ENCODE data around the gene COASY. TPM values are rescaled to one million over a fixed set of nuclear protein-coding genes. Genes with fewer than 3 reads are reported as not detected.

Gene COASY
- total RNA-seq, 4 donors from 2014 or later: 46.4 to 91.7 (median 57.6) TPM

DNA sequence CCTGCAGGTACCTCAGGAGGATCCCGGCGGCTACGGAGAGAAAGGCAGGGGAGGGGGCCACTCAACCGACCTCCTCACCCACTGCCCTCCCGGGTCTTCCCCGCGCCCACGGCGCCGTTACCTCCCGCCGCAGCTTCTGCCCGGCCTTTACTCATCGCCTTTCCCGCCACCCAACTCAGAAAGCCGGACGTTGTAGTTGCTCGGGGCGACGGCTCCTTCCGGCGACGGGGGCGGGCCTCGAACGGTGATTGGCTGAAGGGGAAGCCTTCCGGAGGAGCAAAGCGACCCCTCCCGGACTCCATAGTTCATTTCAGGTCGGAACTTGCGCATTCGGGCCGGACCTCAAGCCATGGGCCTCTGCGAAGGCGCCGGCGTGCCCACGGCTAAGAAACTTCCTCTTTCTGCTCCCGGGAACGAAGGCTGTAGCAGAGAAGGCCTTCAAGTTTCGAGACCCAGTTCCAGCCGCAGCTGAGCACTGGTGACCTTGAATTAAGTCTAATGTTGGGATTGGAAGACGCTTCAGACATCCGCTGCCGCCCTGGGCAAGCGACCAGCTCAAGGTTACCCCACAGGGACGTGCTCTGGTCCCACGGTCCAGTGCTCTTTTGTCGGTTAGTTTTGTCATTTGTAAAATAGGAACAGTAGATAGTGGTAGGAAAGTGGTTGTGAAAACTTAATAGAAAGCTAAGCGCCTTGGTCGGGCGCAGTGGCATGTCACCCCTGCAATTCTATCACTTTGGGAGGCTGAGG lies 15.8 kb downstream of the COASY start, which contains the start of gene PSMC3IP:
Gene PSMC3IP, minus strand, starts transcription at position 198 of the 750 bp plus-strand sequence. Its CDS starts 43 bp downstream, at position 155.
- H3K4me1 ChIP-seq: peaks cover 11 to 23% (median 14%) of the 10 kb centered on the region in 4 donors
- TF ChIP-seq POLR2AphosphoS5 (IDR thresholded peaks at IDR 0.05) (peak; percentile 92 to 95 (median 93)), POLR2A (IDR thresholded peaks at IDR 0.05) (peak; percentile 82), EP300 (IDR thresholded peaks at IDR 0.05; ENCODE audit: low read depth) (no peak)
- TF ChIP-seq, protein P1, sequence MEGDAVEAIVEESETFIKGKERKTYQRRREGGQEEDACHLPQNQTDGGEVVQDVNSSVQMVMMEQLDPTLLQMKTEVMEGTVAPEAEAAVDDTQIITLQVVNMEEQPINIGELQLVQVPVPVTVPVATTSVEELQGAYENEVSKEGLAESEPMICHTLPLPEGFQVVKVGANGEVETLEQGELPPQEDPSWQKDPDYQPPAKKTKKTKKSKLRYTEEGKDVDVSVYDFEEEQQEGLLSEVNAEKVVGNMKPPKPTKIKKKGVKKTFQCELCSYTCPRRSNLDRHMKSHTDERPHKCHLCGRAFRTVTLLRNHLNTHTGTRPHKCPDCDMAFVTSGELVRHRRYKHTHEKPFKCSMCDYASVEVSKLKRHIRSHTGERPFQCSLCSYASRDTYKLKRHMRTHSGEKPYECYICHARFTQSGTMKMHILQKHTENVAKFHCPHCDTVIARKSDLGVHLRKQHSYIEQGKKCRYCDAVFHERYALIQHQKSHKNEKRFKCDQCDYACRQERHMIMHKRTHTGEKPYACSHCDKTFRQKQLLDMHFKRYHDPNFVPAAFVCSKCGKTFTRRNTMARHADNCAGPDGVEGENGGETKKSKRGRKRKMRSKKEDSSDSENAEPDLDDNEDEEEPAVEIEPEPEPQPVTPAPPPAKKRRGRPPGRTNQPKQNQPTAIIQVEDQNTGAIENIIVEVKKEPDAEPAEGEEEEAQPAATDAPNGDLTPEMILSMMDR (IDR thresholded peaks at IDR 0.05): peak in 4 of 5 experiments; percentile 28 to 61 (median 48)
- intact Hi-C loops (cut with DNase I; ENCODE audit: low total_unique reads): loop anchor here (2.0 kb wide), 1 partner anchor 107 kb away; no protein-coding TSS in a partner anchor
- peaks cover 0 to 33% (median 15%) of the 10 kb centered on the region in 4 donors for H3K36me3 ChIP-seq
- no peaks in the 10 kb centered on the region for H3K9me3 ChIP-seq
- in situ Hi-C loops (cut with MboI; ENCODE audit: low pct_ligation_motif_present in 1 of 4, low pct_unique_long_range_greater_than_20kb in 1 of 4, low sequenced_read_pairs in 3 of 4): loop anchor here in 3 of 4 donors (25.0 kb wide), 1 partner anchor 110 kb away; the partner anchor contains the start of genes CCR10 (in 3 of the 3), CNTNAP1 (in 3 of the 3) and PLEKHH3 (in 3 of the 3)
- no peaks in the 10 kb centered on the region for H3K27me3 ChIP-seq
- 1% methylated on average over 51 of the region's 52 CpGs; no CpG with 5 or more reads in 1 of the 2 donors for WGBS, 2 donors (ENCODE audit: low coverage in 1 of 2)
- DNase-seq: peak; percentile 97
- H3K4me3 ChIP-seq: peak within 1 kb of the TSS; percentile 27 to 71 (median 60)
- peak within 1 kb of the TSS; percentile 87 to 96 (median 91) for H3K27ac ChIP-seq

DNA sequence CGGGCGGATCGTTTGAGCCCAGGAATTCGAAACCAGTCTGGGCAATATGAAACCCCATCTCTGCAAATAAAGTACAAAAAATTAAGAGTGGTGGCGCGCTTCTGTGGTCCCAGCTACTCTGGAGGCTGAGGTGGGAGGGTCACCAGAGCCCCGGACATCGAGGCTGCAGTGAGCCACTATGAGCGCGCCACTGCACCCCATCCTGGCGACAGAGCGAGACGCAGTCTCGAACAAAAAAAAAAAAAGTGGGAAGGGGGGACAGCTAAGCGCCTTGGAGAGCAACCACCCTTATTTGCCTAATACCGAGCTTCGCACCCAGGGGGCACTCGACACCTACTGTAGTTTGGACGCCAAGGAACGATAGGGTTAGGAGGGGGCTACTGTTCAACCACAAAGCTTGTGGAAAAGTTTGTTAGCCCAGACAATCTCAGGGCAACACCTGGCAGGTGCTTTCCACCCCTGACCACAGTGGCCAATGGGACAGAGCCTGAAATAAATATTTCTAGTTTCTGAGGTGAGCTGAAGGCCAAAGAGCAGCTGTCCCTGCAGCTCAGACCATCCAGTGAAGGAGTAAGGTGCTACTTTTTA lies 16.4 kb downstream of the COASY start:
- WGBS, 2 donors (ENCODE audit: low coverage in 1 of 2): 1% methylated on average over 20 of the region's 20 CpGs; no CpG with 5 or more reads in 1 of the 2 donors
- peak; percentile 88 for DNase-seq
- H3K36me3 ChIP-seq: peaks cover 0 to 33% (median 19%) of the 10 kb centered on the region in 4 donors
- H3K4me3 ChIP-seq: peak overlapping the region; percentile 15 to 71 (median 60)
- no peaks in the 10 kb centered on the region for H3K9me3 ChIP-seq
- H3K4me1 ChIP-seq: peaks cover 11 to 23% (median 14%) of the 10 kb centered on the region in 4 donors
- H3K27ac ChIP-seq: peak overlapping the region; percentile 87 to 96 (median 91)
- TF ChIP-seq POLR2A (IDR thresholded peaks at IDR 0.05) (no peak), POLR2AphosphoS5 (IDR thresholded peaks at IDR 0.05) (peak in 1 of 3 donors; percentile 36), EP300 (IDR thresholded peaks at IDR 0.05; ENCODE audit: low read depth) (no peak)
- TF ChIP-seq, protein P1 (IDR thresholded peaks at IDR 0.05): peak; percentile 64 to 84 (median 78)
- in situ Hi-C loops (cut with MboI; ENCODE audit: low pct_ligation_motif_present in 1 of 4, low pct_unique_long_range_greater_than_20kb in 1 of 4, low sequenced_read_pairs in 3 of 4): loop anchor here in 3 of 4 donors (25.0 kb wide), 1 partner anchor 109 kb away; the partner anchor contains the start of genes CCR10 (in 3 of the 3), CNTNAP1 (in 3 of the 3) and PLEKHH3 (in 3 of the 3)
- no peaks in the 10 kb centered on the region for H3K27me3 ChIP-seq
- intact Hi-C loops (cut with DNase I; ENCODE audit: low total_unique reads): loop anchor here (2.0 kb wide), 1 partner anchor 106 kb away; no protein-coding TSS in a partner anchor

- WGBS, 2 donors (ENCODE audit: low coverage in 1 of 2): 63 to 69% methylated on average over 2 of the region's 2 CpGs
- TF ChIP-seq EP300 (IDR thresholded peaks at IDR 0.05; ENCODE audit: low read depth): no peak
- no peak for TF ChIP-seq POLR2A (IDR thresholded peaks at IDR 0.05)
- TF ChIP-seq POLR2AphosphoS5 (IDR thresholded peaks at IDR 0.05): no peak
- TF ChIP-seq, protein P1 (IDR thresholded peaks at IDR 0.05): no peak
- Histone ChIP-seq H3K27ac (peak overlapping the region in 1 of 4 donors; percentile 87), H3K27me3 (no peaks in the 10 kb centered on the region), H3K4me3 (no peak overlapping the region), H3K4me1 (peaks cover 11 to 23% (median 14%) of the 10 kb centered on the region in 4 donors), H3K9me3 (no peaks in the 10 kb centered on the region), H3K36me3 (peaks cover 0 to 36% (median 23%) of the 10 kb centered on the region in 4 donors)
- intact Hi-C loops (cut with DNase I; ENCODE audit: low total_unique reads) (loop anchor here (2.0 to 10.0 kb wide), 2 partner anchors 105 to 185 kb away; partner anchors contain the start of gene RAMP2), in situ Hi-C loops (cut with MboI; ENCODE audit: low pct_ligation_motif_present in 1 of 4, low pct_unique_long_range_greater_than_20kb in 1 of 4, low sequenced_read_pairs in 3 of 4) (loop anchor here in 3 of 4 donors (25.0 kb wide), 1 partner anchor 107 kb away; the partner anchor contains the start of genes CCR10 (in 3 of the 3), CNTNAP1 (in 3 of the 3) and PLEKHH3 (in 3 of the 3))
- DNase-seq: no peak
Observed at GRCh38 chr17:42579794-42580551, 18.0 kb downstream of the COASY start.

Data from transverse colon (tissue), 4 donors.